HG03097 (cell line): ENCODE measurements around the gene ZC3H11A.
A peak's percentile ranks its signal among the peaks of the same experiment; 100 is the strongest.
"Not testable (repeated sequence)": the region's sequence is repeated elsewhere in the genome, so short reads cannot be mapped to it uniquely, and the experiment has no call there.

ENCODE experiments used
- ATAC-seq: cut with Tn5 transposase; IDR thresholded peaks from one replicate; pipeline ENCODE4 v1.9.1; 2021; ENCODE audit not compliant: unreplicated experiment, low FRiP score

ZC3H11A gene

GRCh38 chr1:203795441-203796235 lies at the start of gene ZC3H11A, which contains the start of gene ZBED6:
ZC3H11A (plus strand) TSS chr1:203795623; CDS start chr1:203817071, 21,448 bp downstream.
ZBED6 (plus strand) TSS chr1:203795623; CDS start chr1:203797523, 1,900 bp downstream.
- ATAC-seq, result peak; percentile 96

- no peak for ATAC-seq
Observed at GRCh38 chr1:203746281-203746680, 49.1 kb upstream of the ZC3H11A start.

DNA sequence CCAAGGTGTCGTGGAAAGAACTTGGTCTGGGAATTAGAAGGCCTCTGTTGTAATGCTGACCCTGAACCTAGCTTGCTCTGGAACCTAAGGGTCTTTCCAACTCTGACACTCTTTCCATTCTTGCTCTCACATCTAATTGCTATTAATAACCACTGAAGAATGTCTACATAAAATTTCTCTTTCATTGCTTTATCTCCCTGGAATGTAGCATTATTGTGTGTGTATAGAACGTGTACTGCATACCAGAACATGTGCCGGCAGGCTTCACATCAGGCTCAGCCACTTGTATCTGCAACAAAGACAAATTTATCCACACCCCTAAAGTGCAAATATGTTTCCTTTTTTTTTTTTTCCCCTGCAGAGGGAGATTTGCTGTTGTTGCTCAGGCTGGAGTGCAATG lies 44.4 kb upstream of the ZC3H11A start:
- no peak for ATAC-seq

DNA sequence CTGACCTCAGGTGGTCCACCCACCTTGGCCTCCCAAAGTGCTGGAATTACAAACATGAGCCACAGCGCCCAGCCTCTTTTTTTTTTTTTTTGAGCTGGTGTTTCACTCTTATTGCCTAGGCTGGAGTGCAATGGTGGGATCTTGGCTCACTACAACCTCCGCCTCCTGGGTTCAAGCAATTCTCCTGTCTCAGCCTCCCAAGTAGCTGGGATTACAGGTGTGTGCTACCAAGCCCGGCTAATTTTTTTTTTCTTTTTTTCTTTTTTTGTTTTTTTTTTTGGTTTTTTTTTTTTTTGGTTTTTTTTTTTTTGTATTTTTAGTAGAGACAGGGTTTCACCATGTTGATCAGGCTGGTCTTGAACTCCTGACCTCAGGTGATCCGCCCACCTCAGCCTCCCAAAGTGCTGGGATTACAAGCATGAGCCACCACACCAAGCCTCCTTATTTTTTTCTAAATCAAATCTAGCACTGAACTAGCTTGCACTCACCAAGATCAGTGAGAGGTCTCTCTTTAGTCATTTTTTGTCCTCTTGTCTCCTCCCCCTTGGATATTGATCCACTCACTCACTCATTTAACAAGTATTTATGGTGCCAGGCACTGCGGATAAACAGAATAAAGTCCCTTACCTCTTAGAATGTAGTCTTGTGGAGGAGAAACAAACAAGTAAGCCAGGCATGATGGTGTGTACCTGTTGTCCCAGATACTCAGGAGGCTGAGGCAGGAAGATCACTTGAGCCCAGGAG lies 43.6 kb upstream of the ZC3H11A start:
- ATAC-seq, result not testable (repeated sequence)

- ATAC-seq, result peak; percentile 60
Observed at GRCh38 chr1:203754455-203754864, 41.0 kb upstream of the ZC3H11A start.

GRCh38 chr1:203756036-203756435 lies 39.4 kb upstream of the ZC3H11A start:
- no peak for ATAC-seq

GRCh38 chr1:203758749-203759148 lies 36.7 kb upstream of the ZC3H11A start:
- not testable (repeated sequence) for ATAC-seq

DNA sequence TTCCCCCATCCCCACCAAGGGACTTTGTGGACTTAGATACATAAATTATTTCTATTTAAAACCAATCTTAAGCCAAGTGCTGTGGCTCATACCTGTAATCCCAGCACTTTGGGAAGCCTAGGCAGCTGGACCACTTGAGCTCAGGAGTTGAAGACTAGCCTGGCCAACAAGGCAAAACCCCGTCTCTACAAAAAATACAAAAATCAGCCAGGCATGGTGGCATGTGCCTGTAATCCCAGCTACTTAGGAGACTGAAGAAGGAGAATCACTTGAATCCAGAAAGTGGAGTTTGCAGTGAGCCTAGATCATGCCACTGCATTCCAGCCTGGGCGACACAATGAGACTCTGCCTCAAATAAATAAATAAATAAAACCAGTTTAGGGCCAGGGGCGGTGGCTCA lies 34.9 kb upstream of the ZC3H11A start:
- no peak for ATAC-seq

DNA sequence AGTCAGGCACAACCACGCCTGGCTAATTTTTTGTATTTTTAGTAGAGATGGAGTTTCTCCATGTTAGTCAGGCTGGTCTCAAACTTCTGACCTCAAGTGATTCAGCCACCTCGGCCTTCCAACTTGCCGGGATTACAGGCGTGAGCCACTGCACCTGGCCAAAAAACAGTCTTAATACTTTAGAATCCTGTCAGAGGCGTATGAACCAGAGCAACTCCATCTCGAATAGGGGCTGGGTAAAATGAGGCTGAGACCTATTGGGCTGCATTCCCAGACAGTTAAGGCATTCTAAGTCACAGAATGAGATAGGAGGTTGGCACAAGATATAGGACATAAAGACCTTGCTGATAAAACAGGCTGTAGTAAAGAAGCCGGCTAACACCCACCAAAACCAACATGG lies 33.5 kb upstream of the ZC3H11A start:
- not testable (repeated sequence) for ATAC-seq

GRCh38 chr1:203763505-203763904 lies 31.9 kb upstream of the ZC3H11A start:
- no peak for ATAC-seq

GRCh38 chr1:203764105-203765028 lies 31.1 kb upstream of the ZC3H11A start:
- ATAC-seq, result no peak

DNA sequence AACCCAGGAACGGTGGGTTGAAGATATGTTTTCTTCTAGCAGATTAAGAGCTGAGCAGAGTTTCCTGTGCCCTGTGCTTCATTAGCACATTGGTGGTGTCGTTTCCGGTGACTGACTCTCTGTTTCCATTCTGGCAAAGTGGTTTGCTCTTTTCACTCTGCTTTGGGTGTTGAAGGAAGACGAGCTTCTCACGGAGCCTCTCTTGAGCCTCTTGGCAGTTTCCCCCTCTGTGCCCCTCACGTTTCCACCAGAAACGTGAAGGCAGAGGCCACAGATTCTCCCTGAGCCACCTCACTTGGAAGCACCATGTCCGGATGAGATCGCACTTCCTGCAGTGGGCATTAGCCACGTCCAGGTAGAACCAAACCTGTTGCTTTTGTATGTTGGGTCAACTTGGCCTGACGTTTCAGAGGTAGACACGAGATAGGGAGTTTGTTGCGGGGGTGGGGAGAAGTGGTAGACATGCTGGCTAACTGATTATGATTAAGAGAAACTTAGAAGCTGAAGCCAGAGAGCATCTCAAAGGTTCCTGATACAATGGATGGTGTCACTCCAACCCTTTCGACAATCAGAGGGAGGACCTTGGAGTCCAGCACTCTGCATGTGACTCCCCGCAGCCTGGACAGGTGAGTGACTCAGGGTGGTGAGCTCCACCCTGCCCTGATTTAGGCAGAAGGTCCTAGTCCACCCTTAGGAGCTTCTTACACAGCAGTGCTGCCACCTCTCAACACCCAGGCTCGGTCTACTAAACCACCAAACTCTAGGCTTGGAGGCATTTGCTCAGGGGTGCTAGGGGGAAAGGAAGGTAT lies 30.2 kb upstream of the ZC3H11A start, which contains the start of gene LAX1:
Gene LAX1, plus strand, starts transcription at position 155 of the 809 bp plus-strand sequence. Its CDS starts 383 bp downstream, at position 538.
- ATAC-seq, result peak; percentile 79

GRCh38 chr1:203768256-203768655 lies 27.2 kb upstream of the ZC3H11A start:
- ATAC-seq, result no peak

DNA sequence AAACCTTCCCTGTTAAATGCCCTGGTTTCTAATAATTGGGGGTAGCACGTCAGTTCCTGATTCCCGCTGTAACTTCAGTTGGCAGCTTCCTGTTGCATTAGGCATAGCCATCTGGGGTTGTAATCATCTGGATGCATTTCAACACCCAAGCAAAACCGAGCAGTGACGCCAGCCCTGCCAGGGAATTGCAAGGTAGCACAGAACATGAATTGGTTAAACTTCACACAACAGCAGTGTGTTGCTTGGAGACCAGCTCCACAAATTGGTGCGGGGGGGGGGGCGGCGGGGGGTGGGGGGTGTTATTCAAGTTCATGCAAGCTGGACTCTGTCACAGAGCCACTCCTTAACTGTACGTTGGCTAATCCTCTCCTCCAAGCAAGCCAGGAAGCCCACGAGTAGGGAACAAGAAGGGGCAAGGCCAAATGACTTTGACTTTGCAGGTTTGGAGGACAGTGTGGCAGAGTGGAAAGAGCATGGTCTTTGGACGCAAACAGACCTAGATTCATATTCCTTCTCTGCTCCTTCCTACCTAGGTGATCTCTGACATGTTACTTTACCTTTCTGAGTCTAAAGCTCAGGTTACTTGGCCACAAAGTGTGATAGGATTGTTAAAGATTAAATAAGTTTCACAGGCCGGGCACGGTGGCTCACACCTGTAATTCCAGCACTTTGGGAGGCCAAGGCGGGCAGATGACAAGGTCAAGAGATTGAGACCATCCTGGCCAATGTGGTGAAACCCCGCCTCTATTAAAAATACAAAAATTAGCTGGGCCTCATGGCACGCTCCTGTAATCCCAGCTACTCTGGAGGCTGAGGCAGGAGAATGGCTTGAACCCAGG lies 25.7 kb upstream of the ZC3H11A start:
- ATAC-seq, result no peak

GRCh38 chr1:203771901-203772301 lies 23.5 kb upstream of the ZC3H11A start:
- no peak for ATAC-seq

- no peak for ATAC-seq
Observed at GRCh38 chr1:203772836-203773235, 22.6 kb upstream of the ZC3H11A start.

DNA sequence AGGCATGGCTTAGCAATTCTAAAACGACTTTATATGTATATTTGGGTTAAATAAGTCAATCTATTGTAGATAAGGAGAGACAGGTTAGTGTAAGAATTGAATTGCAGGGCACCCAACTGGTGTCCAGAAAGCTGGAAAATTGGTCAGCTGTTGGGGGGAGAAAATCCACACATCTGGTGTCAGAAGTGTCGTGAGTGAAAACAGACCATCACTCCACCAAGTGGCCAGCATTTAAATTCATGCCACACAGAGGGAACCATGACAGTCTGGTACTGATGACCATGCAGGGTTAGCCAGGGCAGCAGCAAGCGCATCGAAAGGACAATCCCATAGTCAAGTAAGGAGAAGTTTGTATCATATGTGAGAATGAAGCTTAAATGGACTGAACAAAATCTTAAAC lies 18.8 kb upstream of the ZC3H11A start:
- no peak for ATAC-seq

DNA sequence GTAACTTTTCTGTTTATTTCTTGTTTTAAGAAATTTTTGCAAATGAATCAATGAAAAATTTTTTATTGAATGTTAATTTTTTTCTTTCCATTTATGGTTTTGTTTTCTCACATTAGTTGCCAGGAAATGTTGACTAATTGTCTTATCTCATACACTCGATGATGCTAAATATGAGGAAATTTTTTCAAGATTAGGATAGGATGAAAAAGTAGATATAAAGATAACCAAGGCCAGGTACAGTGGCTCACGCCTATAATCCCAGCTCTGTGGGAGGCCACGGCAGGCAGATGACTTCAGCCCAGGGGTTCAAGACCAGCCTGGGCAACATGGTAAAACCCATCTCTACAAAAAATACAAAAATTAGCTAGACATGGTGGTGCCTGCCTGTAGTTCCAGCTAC lies 17.8 kb upstream of the ZC3H11A start:
- no peak for ATAC-seq

DNA sequence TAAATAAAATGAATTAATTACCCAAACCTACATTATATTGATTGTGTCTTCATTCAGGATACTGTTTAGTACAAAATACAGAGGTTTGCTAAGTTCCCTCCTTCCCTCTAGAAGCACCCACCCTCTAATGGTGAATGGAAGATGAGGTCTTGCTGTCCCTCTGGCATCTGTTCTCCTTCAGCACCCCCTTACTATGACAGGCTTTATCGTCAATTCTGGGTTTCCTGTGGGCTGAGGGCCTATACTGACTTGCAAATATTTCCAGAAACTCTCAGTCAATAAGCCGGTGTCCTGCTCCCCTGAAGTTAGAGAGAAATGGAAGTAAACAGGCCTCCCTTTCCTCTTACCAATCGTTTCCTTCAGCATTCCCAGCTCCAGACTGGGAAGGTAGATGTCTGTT lies 17.3 kb upstream of the ZC3H11A start:
- no peak for ATAC-seq
